Activated naive CD4-positive, alpha-beta T cell (primary cell): Measurements from ENCODE around the gene FAM9C.
"Not testable (repeated sequence)": the region's sequence is repeated elsewhere in the genome, so short reads cannot be mapped to it uniquely, and the experiment has no call there.

ENCODE experiments used
- DNase-seq, 4 experiments: peaks; one replicate each; lab custom pipeline; 2025; lab: John Stamatoyannopoulos, UW

Gene FAM9C

GRCh38 chrX:13076176-13076961, 31.9 kb upstream of the FAM9C start:
- no peak for DNase-seq

GRCh38 chrX:13074297-13075262, 30.2 kb upstream of the FAM9C start:
- DNase-seq = no peak

GRCh38 chrX:13069771-13070416, 25.5 kb upstream of the FAM9C start:
- DNase-seq = no peak

- DNase-seq = no peak
Measured at GRCh38 chrX:13068651-13069050, 24.2 kb upstream of the FAM9C start.

GRCh38 chrX:13067773-13068172, 23.4 kb upstream of the FAM9C start:
- DNase-seq = no peak

- DNase-seq = no peak
Measured at GRCh38 chrX:13066391-13066790, 22.0 kb upstream of the FAM9C start.

GRCh38 chrX:13064599-13065143, 20.3 kb upstream of the FAM9C start:
- DNase-seq = no peak

- DNase-seq = not testable (repeated sequence)
Measured at GRCh38 chrX:13063124-13063523, 18.7 kb upstream of the FAM9C start.

GRCh38 chrX:13062331-13062730, 17.9 kb upstream of the FAM9C start:
- DNase-seq = not testable (repeated sequence)

- not testable (repeated sequence) for DNase-seq
Measured at GRCh38 chrX:13061215-13061708, 16.8 kb upstream of the FAM9C start.

- DNase-seq = no peak
Measured at GRCh38 chrX:13059637-13060499, 15.4 kb upstream of the FAM9C start.

GRCh38 chrX:13055486-13055885, 11.1 kb upstream of the FAM9C start:
- no peak for DNase-seq

- DNase-seq = no peak
Measured at GRCh38 chrX:13053171-13053570, 8.8 kb upstream of the FAM9C start.

- DNase-seq = peak in 2 of 4 experiments; percentile 8 to 14
Measured at GRCh38 chrX:13051529-13052172, 7.2 kb upstream of the FAM9C start.

GRCh38 chrX:13051167-13051528, 6.7 kb upstream of the FAM9C start:
- no peak for DNase-seq

GRCh38 chrX:13050151-13050550, 5.7 kb upstream of the FAM9C start:
- no peak for DNase-seq

- DNase-seq = no peak
Measured at GRCh38 chrX:13048280-13048679, 3.9 kb upstream of the FAM9C start.

GRCh38 chrX:13047759-13048158, 3.3 kb upstream of the FAM9C start:
- no peak for DNase-seq

- DNase-seq = no peak
Measured at GRCh38 chrX:13046141-13046855, 1.9 kb upstream of the FAM9C start.

GRCh38 chrX:13043938-13044337, 482 bp downstream of the FAM9C start:
- DNase-seq = no peak
